Nephron progenitor cell (in vitro differentiated cells): ENCODE data around the gene PRDX5.

Experiments used
- DNase-seq: peaks from one replicate; pipeline ENCODE4 v3.0.0; 2021
- H3K27ac Mint-ChIP-seq: 2 replicates; pipeline ENCODE4 v1.8.0; 2021; ENCODE audit warnings: mild to moderate bottlenecking, moderate library complexity, mixed read lengths
- H3K27me3 Mint-ChIP-seq: 2 replicates; pipeline ENCODE4 v1.8.0; 2021; ENCODE audit warnings: mild to moderate bottlenecking, low read depth, mixed read lengths; ENCODE audit not compliant: poor library complexity
- H3K36me3 Mint-ChIP-seq: 2 replicates; pipeline ENCODE4 v1.8.0; 2021; ENCODE audit warnings: low read depth, mixed read lengths
- H3K4me1 Mint-ChIP-seq: 2 replicates; pipeline ENCODE4 v1.8.0; 2021; ENCODE audit warnings: mixed read lengths
- H3K4me3 Mint-ChIP-seq: 2 replicates; pipeline ENCODE4 v1.8.0; 2021; ENCODE audit warnings: mild to moderate bottlenecking, moderate library complexity, mixed read lengths
- H3K9me3 Mint-ChIP-seq: 2 replicates; pipeline ENCODE4 v1.8.0; 2021; ENCODE audit warnings: mild to moderate bottlenecking, moderate library complexity, mixed read lengths
- CTCF ChIP-seq: fragments of 200-600 bp; sonication (generic); IDR thresholded peaks from 2 replicates; pipeline ENCODE4 v1.5.0; 2021; ENCODE audit warnings: antibody characterized with exemption

PRDX5 gene

GRCh38 chr11:64352995-64353714, 35.2 kb downstream of the PRDX5 start:
- TF ChIP-seq CTCF: no peak
- Mint-ChIP-seq H3K4me1 (peaks cover 44% of the 10 kb centered on the region), H3K4me3 (no peak overlapping the region), H3K27me3 (peaks cover 7% of the 10 kb centered on the region), H3K36me3 (no peaks in the 10 kb centered on the region), H3K27ac (no peak overlapping the region), H3K9me3 (no peaks in the 10 kb centered on the region)
- DNase-seq: no peak

- H3K36me3 Mint-ChIP-seq: no peaks in the 10 kb centered on the region
- H3K27me3 Mint-ChIP-seq: peaks cover 7% of the 10 kb centered on the region
- no peak for DNase-seq
These were observed 36.0 kb downstream of the PRDX5 start for GRCh38 chr11:64353715-64354506.

GRCh38 chr11:64355078-64355940, 37.4 kb downstream of the PRDX5 start:
- no peak overlapping the region for H3K27ac Mint-ChIP-seq
- no peaks in the 10 kb centered on the region for H3K36me3 Mint-ChIP-seq
- H3K4me1 Mint-ChIP-seq: peaks cover 38% of the 10 kb centered on the region
- peak; percentile 51 for TF ChIP-seq CTCF
- peaks cover 7% of the 10 kb centered on the region for H3K27me3 Mint-ChIP-seq
- no peaks in the 10 kb centered on the region for H3K9me3 Mint-ChIP-seq
- peak; percentile 69 for DNase-seq
- no peak overlapping the region for H3K4me3 Mint-ChIP-seq

More at GRCh38 chr11:64353715-64354506, 36.0 kb downstream of the PRDX5 start:
- Mint-ChIP-seq H3K27ac (no peak overlapping the region), H3K9me3 (no peaks in the 10 kb centered on the region), H3K4me1 (peaks cover 39% of the 10 kb centered on the region), H3K4me3 (no peak overlapping the region)
- TF ChIP-seq CTCF: no peak

GRCh38 chr11:64356498-64357411, 38.8 kb downstream of the PRDX5 start:
- Mint-ChIP-seq H3K27me3 (peaks cover 4% of the 10 kb centered on the region), H3K4me3 (peak overlapping the region; percentile 69), H3K9me3 (no peaks in the 10 kb centered on the region), H3K36me3 (peaks cover under 1% of the 10 kb centered on the region), H3K27ac (peak overlapping the region; percentile 27), H3K4me1 (peaks cover 35% of the 10 kb centered on the region)
- peak; percentile 74 for DNase-seq
- peak; percentile 45 for TF ChIP-seq CTCF

- H3K9me3 Mint-ChIP-seq: no peaks in the 10 kb centered on the region
- peaks cover 34% of the 10 kb centered on the region for H3K4me1 Mint-ChIP-seq
- H3K36me3 Mint-ChIP-seq: peaks cover 6% of the 10 kb centered on the region
- TF ChIP-seq CTCF: no peak
- H3K4me3 Mint-ChIP-seq: no peak overlapping the region
- H3K27me3 Mint-ChIP-seq: peaks cover 4% of the 10 kb centered on the region
- H3K27ac Mint-ChIP-seq: no peak overlapping the region
- DNase-seq: no peak
These were observed 39.5 kb downstream of the PRDX5 start for GRCh38 chr11:64357446-64357845.
